Peyer's patch (tissue), 4 donors: ENCODE results near the gene FBXO17. TPM values are rescaled to one million over a fixed set of nuclear protein-coding genes. Genes with fewer than 3 reads are reported as not detected.
"Not testable (repeated sequence)": the region's sequence is repeated elsewhere in the genome, so short reads cannot be mapped to it uniquely, and the experiment has no call there.

Experiments used
- DNase-seq, 3 donors: peaks; one replicate each; pipeline ENCODE4 v3.0.0-alpha.2; 2017 to 2019
- H3K27ac ChIP-seq, 4 donors: fragments of 200-600 bp; sonication (generic); one replicate each; pipeline ENCODE4 v1.5.1; 2016 to 2019
- H3K27me3 ChIP-seq, 2 donors: fragments of 200-600 bp; sonication (generic); one replicate each; pipeline ENCODE4 v1.5.1; 2019
- H3K36me3 ChIP-seq, 3 donors: fragments of 200-600 bp; sonication (generic); one replicate each; pipeline ENCODE4 v1.5.1; 2016 to 2019
- H3K4me1 ChIP-seq, 4 donors: fragments of 200-600 bp; sonication (generic); one replicate each; pipeline ENCODE4 v1.5.1; 2016 to 2019
- H3K4me3 ChIP-seq, 4 donors: fragments of 200-600 bp; sonication (generic); 1 replicate in 3 of 4; 2 replicates in 1 of 4; pipeline ENCODE4 v1.5.1; 2016 to 2019; ENCODE audit warnings: mild to moderate bottlenecking in 1 of 4
- H3K9me3 ChIP-seq, 4 donors: fragments of 200-600 bp; sonication (generic); one replicate each; pipeline ENCODE4 v1.5.1; 2016 to 2019; ENCODE audit warnings: mild to moderate bottlenecking in 1 of 4
- CTCF ChIP-seq, 6 experiments: fragments of 450-650 bp in 4 of 6; fragments of 200-600 bp in 2 of 6; sonication (generic) in 1 of 6; IDR thresholded peaks; one replicate each; pipeline ENCODE4 v1.5.1; 2017 to 2019; ENCODE audit warnings: antibody characterized with exemption in 6 of 6, mild to moderate bottlenecking in 3 of 6, moderate library complexity in 1 of 6
- POLR2A ChIP-seq, 2 donors: fragments of 450-650 bp; IDR thresholded peaks; one replicate each; pipeline ENCODE4 v1.5.1; 2017; ENCODE audit warnings: antibody characterized with exemption in 2 of 2, mild to moderate bottlenecking in 2 of 2, moderate library complexity in 2 of 2
- total RNA-seq, 4 donors: library from RNA; depleted of rRNA; stranded (reverse); fragments of >200 nt; gene quantifications; one replicate each; pipeline ENCODE4 v1.1.0, GENCODE V29; 2016

The FBXO17 gene
- total RNA-seq, 4 donors from 2014 or later = 1.4 to 5.4 (median 3.9) TPM

DNA sequence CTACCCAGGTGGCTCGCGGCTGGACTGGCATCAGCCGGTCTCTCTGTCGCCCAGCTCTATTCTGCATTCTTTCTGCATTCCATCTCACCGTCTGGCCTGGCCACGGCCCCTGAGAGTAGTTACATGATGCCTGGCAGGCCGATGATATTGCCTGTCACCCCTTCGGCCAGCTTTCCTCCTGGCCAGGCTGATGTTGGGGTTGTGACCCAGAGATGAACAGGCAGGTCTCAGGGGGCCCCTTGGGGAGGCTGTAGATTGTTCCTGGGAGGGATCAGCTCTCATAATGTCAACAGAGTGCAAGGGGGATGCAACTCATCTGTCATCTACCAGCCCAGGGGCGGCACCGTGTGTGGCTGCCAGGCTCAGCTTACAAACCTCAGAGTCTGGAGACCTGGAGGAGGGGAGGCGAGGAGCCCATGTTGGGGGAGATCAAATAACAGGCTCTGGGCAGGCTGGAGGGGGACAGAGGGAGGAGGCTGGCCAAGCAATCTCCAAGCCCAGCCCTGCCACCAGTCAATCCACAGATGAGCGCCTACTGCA lies 13.6 kb upstream of the FBXO17 start:
- H3K27me3 ChIP-seq = no peaks in the 10 kb centered on the region
- DNase-seq = no peak
- no peaks in the 10 kb centered on the region for H3K4me1 ChIP-seq
- H3K4me3 ChIP-seq = no peak overlapping the region
- no peaks in the 10 kb centered on the region for H3K9me3 ChIP-seq
- no peak for TF ChIP-seq POLR2A (IDR thresholded peaks at IDR 0.05)
- TF ChIP-seq CTCF (IDR thresholded peaks at IDR 0.05) = no peak
- H3K27ac ChIP-seq = no peak overlapping the region
- no peaks in the 10 kb centered on the region for H3K36me3 ChIP-seq

- not testable (repeated sequence) for H3K27me3 ChIP-seq, H3K9me3 ChIP-seq, H3K4me1 ChIP-seq, DNase-seq, H3K36me3 ChIP-seq, H3K4me3 ChIP-seq, H3K27ac ChIP-seq
Measured at GRCh38 chr19:38988627-38989026, 13.1 kb upstream of the FBXO17 start.

DNA sequence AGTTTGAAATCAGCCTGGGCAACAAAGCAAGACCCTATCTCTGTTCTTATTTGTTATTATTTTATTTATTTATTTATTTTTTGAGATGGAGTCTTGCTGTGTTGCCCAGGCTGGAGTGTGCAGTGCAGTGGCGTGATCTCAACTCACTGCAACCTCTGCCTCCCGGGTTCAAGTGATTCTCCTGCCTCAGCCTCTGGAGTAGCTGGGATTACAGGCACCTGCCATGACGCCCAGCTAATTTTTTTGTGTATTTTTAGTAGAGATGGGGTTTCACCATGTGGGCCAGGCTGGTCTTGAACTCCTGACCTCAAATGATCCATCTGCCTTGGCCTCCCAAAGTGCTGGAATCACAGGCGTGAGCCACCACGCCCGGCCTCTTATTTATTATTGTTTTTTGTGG lies 12.2 kb upstream of the FBXO17 start:
- H3K9me3 ChIP-seq, H3K36me3 ChIP-seq, H3K4me1 ChIP-seq, DNase-seq, H3K4me3 ChIP-seq, H3K27me3 ChIP-seq, H3K27ac ChIP-seq: not testable (repeated sequence)

DNA sequence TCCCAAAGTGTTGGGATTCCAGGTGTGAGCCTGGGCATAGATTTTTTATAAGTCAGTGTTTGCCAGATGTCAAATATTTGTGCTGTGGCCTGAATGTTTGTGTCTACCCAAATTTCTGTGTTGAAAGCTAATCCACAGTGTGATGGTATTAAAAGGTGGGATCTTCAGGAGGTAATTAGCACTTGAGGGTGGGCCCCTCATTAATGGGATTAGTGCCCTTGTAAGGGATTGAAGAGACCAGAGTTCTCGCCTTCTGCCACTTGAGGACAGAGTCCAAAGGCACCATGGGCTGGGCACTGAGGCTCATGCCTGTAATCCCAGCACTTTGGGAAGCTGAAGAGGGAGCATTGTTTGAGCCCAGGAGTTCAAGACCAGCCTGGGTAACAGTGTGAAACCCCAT lies 9.7 kb upstream of the FBXO17 start:
- H3K4me3 ChIP-seq = no peak overlapping the region
- DNase-seq = no peak

GRCh38 chr19:38980583-38981374 lies 5.2 kb upstream of the FBXO17 start:
- TF ChIP-seq POLR2A (IDR thresholded peaks at IDR 0.05) (no peak), CTCF (IDR thresholded peaks at IDR 0.05) (no peak)
- no peaks in the 10 kb centered on the region for H3K36me3 ChIP-seq
- no peak overlapping the region for H3K4me3 ChIP-seq
- H3K27me3 ChIP-seq = peaks cover 0 to 3% of the 10 kb centered on the region in 2 donors
- no peak overlapping the region for H3K27ac ChIP-seq
- peaks cover 0 to 7% (median 0%) of the 10 kb centered on the region in 4 donors for H3K4me1 ChIP-seq
- H3K9me3 ChIP-seq = peaks cover 0 to 6% (median 0%) of the 10 kb centered on the region in 4 donors
- DNase-seq = no peak

More for the DNA sequence above, 9.7 kb upstream of the FBXO17 start:
- H3K4me1 ChIP-seq = no peaks in the 10 kb centered on the region
- no peaks in the 10 kb centered on the region for H3K27me3 ChIP-seq
- H3K27ac ChIP-seq = no peak overlapping the region
- TF ChIP-seq POLR2A (IDR thresholded peaks at IDR 0.05) = no peak
- TF ChIP-seq CTCF (IDR thresholded peaks at IDR 0.05) = no peak
- no peaks in the 10 kb centered on the region for H3K36me3 ChIP-seq
- peaks cover 0 to 5% (median 0%) of the 10 kb centered on the region in 4 donors for H3K9me3 ChIP-seq

DNA sequence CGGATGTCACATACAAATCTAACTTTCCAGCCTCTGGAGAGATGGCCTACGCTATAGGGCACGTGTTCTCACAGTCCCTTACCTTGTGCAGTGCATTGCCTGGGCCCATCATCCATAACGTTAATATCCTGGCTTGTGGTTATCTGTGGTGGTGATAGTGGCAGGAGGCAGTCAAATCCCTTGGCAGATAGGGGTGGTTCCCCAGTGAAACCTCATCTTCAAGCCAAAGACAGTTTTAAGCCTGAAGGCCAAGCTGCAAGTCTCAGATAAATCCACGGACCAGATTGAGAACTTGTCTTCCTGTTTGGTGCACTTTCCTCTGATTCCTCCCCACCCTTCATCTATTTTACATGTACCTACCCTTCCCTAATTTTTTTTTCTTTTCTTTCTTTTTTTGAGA lies 4.3 kb upstream of the FBXO17 start:
- Histone ChIP-seq H3K4me3 (no peak overlapping the region), H3K36me3 (no peaks in the 10 kb centered on the region), H3K9me3 (peaks cover 0 to 6% (median 0%) of the 10 kb centered on the region in 4 donors), H3K27ac (no peak overlapping the region), H3K4me1 (peaks cover 0 to 9% (median 0%) of the 10 kb centered on the region in 4 donors), H3K27me3 (peaks cover 0 to 10% of the 10 kb centered on the region in 2 donors)
- TF ChIP-seq CTCF (IDR thresholded peaks at IDR 0.05) = no peak
- TF ChIP-seq POLR2A (IDR thresholded peaks at IDR 0.05) = no peak
- DNase-seq = no peak
